IPS-18c (cell line): ENCODE measurements around the gene TSC22D3.

Source experiments
- H3K4me3 ChIP-seq: 2 replicates; pipeline ENCODE4 v1.7.0; 2013; ENCODE audit warnings: low read depth, mild to moderate bottlenecking, low read length, moderate library complexity; ENCODE audit not compliant: insufficient read depth
- H3K9me3 ChIP-seq: one replicate; pipeline ENCODE4 v1.6.1; 2013; ENCODE audit warnings: mild to moderate bottlenecking, low read length, moderate library complexity; ENCODE audit not compliant: control insufficient read depth, insufficient read depth

TSC22D3 gene

GRCh38 chrX:107739541-107739940, 36.0 kb downstream of the TSC22D3 start:
- Histone ChIP-seq H3K4me3 (no peak overlapping the region), H3K9me3 (no peaks in the 10 kb centered on the region)

DNA sequence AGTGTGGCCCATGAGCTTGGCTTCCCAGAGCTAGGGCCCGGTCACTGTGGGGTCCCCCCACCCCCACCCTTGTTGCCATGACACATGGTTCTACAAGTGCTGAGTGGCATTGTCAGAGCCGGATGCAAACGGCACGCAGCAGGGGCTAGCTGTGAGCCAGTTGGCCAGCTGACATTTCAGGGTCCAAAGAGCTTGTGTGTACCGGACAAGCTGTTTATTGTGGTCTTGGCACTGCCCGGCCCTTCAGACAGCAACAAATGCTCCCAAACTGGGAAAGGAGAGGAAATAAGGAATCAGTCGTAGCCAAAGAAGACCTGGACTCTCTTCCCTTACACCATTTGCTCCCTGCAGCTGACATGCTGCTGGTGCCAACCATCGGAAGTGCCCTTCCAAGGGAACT, 36.8 kb downstream of the TSC22D3 start:
- no peak overlapping the region for H3K4me3 ChIP-seq
- no peaks in the 10 kb centered on the region for H3K9me3 ChIP-seq

DNA sequence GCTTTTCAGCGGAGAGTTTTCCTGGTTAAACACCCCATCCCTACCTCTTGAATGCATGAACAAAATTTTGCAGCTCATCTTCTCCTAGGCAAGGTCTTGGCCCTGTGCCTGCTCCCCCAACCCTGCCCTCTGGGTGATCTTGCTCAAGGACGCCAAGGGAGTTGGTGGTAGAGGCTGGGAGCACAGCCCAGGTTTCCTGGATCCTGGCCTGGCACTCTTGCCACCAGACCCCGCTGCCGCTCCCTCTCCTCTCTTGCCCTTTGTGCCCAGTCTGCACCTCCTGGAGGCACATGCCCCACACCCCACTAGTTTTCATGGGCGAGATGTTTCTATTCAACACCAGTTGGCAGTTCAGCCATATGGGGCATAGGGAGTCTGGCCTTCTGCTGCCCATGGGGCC, 37.3 kb downstream of the TSC22D3 start:
- no peaks in the 10 kb centered on the region for H3K9me3 ChIP-seq
- no peak overlapping the region for H3K4me3 ChIP-seq

DNA sequence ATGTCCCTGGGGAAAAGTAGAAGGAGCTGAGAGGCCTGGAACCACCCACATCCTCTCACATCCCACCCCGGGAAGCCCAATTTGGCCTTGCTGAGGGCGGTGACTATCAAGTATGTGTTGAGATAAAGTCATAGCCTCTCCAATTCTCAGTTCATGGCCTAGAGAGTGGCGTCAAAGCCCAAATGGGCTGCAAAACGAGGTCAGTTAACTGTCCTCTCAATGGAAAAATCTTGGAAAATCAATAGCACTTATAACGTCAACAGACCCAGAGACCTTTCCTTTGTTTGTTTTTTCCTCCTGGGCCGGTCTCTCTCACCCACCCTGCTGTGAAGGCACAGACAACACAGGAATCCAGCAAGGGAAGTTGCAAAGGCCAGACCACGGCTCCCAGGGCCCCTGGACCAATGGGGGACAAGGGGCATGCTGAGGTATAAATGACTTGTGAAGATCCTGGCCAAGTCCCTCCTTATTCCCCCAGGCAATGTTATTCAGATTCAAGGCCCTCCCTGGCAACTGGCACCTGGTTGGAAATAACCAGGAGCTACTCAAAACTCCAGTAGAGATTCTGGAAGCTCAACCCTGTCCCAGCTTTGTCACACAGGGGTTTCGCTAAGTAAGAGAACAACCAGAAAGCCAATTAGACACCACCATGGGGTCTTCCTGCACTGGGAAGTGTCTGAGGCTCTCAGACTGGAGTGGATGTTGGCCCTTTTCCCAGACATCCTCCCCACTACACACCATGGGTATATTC, 38.6 kb downstream of the TSC22D3 start:
- Histone ChIP-seq H3K4me3 (no peak overlapping the region), H3K9me3 (no peaks in the 10 kb centered on the region)

DNA sequence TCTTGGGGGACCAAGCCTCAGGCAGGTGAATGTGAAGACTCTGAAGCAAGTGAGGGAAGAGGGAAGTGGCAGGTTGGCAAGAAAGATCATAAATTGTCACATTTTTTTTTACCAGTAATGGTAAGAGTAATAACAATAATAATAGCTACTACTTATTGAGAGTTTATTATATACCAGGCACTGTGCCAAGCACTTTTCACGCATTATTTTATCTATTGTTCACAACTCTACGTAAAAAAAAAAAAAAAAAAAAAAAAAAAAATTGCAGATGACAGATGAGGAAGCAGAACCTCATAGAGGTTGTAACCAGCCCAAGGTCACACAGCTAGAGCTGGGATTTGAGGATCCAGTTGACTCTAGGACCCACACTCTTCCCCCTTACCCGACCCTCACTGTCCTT, 40.9 kb downstream of the TSC22D3 start:
- H3K4me3 ChIP-seq = no peak overlapping the region
- no peaks in the 10 kb centered on the region for H3K9me3 ChIP-seq

GRCh38 chrX:107733686-107734085, 41.9 kb downstream of the TSC22D3 start:
- no peak overlapping the region for H3K4me3 ChIP-seq
- no peaks in the 10 kb centered on the region for H3K9me3 ChIP-seq

DNA sequence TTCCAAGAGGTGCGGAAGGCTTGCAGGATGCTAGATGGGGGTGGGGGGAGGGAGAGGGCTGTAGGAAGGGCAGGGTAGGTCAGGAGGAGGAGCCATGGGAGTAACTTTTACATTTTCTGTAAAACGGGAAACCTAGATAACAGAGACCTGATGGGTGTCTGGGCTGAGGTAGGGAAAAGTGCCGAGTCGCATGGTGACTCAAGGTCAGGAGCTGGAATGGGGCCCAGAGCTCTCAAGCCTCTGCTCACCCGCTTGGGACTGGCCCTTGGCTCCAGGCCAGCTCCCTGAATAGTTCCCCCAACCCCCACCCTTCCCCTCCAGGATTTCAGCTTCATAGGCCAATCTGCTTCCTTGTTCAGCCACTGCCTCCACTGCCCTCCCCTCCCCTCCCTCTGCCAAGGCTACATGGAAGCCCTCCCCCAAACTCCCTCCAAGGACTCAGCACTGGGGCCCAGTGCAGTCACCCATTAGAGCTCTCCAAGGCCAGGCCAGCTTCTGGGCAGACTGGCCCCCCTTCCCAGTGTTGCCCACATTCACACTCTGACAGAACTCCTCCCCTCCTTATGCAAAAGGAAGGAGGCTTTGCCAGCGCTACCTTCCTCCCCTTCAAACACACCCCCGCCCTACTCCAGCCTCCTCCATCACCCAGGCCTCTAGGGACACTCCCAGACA, 43.6 kb downstream of the TSC22D3 start:
- Histone ChIP-seq H3K9me3 (no peaks in the 10 kb centered on the region), H3K4me3 (no peak overlapping the region)

- Histone ChIP-seq H3K4me3 (0 out of 2 replicates have a peak overlapping the region, but pooled peaks have one; percentile 24), H3K9me3 (no peaks in the 10 kb centered on the region)
Measured at GRCh38 chrX:107730991-107731766, 44.4 kb downstream of the TSC22D3 start.

- Histone ChIP-seq H3K4me3 (no peak overlapping the region), H3K9me3 (no peaks in the 10 kb centered on the region)
Measured at GRCh38 chrX:107730298-107730655, 45.3 kb downstream of the TSC22D3 start.

DNA sequence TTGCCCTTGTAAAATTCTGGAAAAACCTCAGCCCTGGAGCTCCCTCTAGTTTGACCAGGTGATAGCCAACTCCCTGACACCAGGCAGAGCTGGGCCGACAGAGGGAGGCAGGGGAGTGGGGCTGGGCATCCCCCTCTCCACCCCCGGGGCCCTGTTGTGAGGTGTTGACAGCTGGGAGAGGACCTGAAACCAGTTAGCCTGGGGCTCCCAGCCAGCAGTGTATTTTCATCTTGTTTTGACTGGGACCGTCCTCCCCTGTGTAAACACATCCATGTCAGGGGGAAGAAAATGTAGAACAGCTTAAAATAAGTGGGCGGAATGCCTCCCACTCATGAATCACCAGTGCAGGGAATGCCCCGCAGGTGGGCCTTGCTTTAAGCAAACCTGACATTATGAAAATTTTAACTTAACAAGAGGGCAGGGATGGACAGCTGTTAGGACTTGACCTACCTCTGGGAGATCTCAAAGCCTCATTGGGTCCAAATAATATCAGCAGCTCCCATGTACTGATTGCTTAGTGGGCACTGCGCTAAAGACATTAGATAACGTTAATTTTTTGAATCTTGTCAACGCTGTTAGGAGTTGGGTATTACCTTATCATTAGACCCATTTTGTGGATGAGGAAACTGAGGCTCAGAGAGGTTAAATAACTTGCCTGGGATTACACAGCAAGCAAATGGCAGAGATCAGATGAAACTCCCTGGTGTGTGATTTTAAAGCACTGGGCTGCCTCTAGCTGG, 45.9 kb downstream of the TSC22D3 start:
- Histone ChIP-seq H3K4me3 (no peak overlapping the region), H3K9me3 (no peaks in the 10 kb centered on the region)

GRCh38 chrX:107728371-107729099, 47.1 kb downstream of the TSC22D3 start:
- H3K9me3 ChIP-seq = no peaks in the 10 kb centered on the region
- no peak overlapping the region for H3K4me3 ChIP-seq

DNA sequence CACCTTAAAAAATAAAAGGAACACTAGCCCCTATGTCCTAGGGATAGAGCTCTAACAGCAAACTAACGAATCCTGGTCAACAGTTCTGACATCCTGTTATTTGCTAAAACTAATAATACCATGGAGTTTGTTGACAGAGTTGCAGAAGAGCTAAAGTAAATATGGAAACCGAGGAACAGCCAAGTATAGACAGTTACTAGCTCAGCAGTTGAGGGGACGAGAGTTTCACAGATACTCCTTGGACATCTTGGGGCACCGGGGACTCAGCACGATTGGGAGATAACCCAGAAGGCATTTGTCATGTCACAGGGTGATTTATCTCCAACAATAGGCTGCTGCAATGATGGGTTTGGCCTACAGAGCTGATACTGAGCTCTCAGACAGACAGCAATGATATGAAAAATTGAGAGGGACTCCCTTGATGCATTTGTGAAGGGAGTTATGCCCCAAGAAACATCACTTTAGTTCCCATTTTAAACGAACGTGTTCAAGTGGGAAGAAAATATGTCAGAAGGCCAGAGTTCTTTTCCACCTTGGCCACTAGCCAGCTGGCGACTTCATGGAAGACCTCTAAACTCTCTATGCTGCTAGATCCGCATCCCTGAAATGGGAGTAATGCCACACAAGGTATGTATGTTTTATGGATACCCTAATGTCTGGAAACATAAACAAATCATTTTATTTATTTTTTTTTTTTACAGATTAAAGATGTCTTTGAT, 48.6 kb downstream of the TSC22D3 start:
- H3K9me3 ChIP-seq = no peaks in the 10 kb centered on the region
- H3K4me3 ChIP-seq = no peak overlapping the region

GRCh38 chrX:107725761-107726555, 49.6 kb downstream of the TSC22D3 start:
- Histone ChIP-seq H3K9me3 (no peaks in the 10 kb centered on the region), H3K4me3 (no peak overlapping the region)

DNA sequence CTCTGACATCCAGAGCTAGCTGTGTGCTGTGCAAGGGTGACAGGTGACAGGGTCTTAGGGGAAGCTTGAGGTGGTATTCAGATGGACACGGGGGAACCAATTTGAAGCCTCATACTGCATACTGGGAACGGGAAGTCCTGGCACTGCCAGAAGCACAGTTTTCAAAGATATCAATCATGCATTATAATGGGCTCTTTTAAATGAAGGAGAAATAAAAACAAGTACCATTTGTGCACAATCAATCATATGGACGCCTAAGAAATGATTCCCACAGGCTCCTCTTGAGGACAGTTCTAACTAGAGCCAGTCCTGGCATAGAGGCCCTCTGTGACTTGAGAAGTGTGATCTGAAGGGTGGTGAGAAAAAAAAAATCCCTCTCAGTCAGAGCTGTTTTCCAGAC, 50.9 kb downstream of the TSC22D3 start:
- Histone ChIP-seq H3K9me3 (no peaks in the 10 kb centered on the region), H3K4me3 (no peak overlapping the region)

DNA sequence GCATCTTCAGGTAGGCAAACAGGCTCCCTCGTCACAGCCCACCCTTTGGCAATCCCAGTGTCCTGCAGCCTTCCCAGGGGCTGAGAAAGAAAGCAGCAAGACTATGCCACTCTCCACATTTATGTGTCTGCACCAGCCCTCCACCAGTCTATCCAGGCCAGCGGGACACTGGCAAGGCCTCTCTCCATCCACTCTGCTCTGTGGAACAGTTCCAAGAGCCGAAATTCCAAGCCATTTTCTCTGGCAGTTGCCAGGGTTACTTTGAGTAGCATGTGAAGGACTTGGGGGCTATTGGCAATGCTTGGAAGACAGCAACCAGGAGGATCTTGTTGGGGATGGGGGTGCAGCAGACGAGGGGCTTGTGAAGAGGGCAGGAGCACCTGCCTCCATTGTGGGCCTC, 52.1 kb downstream of the TSC22D3 start:
- no peaks in the 10 kb centered on the region for H3K9me3 ChIP-seq
- H3K4me3 ChIP-seq = no peak overlapping the region
